OCI-LY1 (cell line): ENCODE measurements around the gene STK24.

Experiments used
- EZH2 ChIP-seq: fragments of 200-600 bp; sonication (generic), shearing (Covaris generic); IDR thresholded peaks from 2 replicates; pipeline ENCODE4 v1.8.0; 2017; ENCODE audit warnings: borderline replicate concordance, mixed run types, mild to moderate bottlenecking, antibody characterized with exemption, low read length, moderate library complexity, mixed read lengths
- TF ChIP-seq, protein P1 (sequence below): fragments of 200-600 bp; sonication (generic), shearing (Covaris generic); IDR thresholded peaks from 2 replicates; pipeline ENCODE4 v1.5.1; 2017; ENCODE audit warnings: mild to moderate bottlenecking, antibody characterized with exemption, low read length, moderate library complexity, mixed read lengths

- TF ChIP-seq, protein P1, sequence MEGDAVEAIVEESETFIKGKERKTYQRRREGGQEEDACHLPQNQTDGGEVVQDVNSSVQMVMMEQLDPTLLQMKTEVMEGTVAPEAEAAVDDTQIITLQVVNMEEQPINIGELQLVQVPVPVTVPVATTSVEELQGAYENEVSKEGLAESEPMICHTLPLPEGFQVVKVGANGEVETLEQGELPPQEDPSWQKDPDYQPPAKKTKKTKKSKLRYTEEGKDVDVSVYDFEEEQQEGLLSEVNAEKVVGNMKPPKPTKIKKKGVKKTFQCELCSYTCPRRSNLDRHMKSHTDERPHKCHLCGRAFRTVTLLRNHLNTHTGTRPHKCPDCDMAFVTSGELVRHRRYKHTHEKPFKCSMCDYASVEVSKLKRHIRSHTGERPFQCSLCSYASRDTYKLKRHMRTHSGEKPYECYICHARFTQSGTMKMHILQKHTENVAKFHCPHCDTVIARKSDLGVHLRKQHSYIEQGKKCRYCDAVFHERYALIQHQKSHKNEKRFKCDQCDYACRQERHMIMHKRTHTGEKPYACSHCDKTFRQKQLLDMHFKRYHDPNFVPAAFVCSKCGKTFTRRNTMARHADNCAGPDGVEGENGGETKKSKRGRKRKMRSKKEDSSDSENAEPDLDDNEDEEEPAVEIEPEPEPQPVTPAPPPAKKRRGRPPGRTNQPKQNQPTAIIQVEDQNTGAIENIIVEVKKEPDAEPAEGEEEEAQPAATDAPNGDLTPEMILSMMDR = no peak
- TF ChIP-seq EZH2 = no peak
Observed at GRCh38 chr13:98530217-98530616, 46.7 kb downstream of the STK24 start.
